HG03196 (cell line): Measurements from ENCODE around the gene ZNF718.
"Not testable (repeated sequence)": the region's sequence is repeated elsewhere in the genome, so short reads cannot be mapped to it uniquely, and the experiment has no call there.

ENCODE experiments used
- ATAC-seq: cut with Tn5 transposase; IDR thresholded peaks from one replicate; pipeline ENCODE4 v1.9.1; 2021; ENCODE audit not compliant: unreplicated experiment

The ZNF718 gene

DNA sequence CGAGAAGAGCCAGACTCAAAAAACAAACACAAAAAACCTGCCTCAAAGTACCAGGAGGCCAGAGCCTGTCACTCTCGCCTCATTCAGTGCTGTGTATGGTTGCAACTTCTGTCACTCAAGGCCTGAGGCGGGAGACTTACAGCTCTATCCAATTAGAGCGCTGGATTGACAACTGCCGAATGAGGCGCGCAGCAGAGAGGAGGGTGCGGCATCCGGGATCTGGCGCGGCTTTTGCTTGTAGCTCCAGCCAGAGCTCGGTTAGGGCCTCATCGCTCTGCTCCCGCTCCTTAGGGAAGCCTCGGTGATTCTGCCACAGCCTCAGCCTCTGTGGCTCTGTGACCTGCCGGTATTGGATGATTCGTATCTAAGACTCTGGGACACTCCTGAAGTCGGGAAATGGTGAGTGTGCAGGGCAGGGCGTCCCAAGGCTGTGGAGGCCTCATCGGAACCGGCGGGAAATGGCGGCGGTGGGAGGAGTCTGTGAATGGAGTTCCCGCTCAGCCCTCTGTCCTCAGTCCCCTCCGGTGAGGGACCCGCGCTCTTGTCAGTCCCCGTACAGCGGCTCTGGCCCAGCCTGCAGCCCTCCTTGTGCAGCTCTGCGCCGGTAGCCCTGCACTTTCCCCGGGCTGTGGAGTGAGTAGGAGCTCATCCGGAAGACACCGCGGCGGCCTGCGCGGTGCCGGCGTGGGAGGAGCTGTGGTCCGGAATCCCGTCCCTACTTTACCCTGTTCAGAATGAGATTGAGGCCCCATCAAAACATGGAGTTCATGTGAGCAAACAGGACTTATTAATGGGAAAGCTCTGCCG lies at the start of gene ZNF718:
TSS of gene ZNF718 (plus strand) at position 227 of the 807 bp plus-strand sequence. CDS start at position 397, 170 bp downstream.
- ATAC-seq = peak; percentile 99

DNA sequence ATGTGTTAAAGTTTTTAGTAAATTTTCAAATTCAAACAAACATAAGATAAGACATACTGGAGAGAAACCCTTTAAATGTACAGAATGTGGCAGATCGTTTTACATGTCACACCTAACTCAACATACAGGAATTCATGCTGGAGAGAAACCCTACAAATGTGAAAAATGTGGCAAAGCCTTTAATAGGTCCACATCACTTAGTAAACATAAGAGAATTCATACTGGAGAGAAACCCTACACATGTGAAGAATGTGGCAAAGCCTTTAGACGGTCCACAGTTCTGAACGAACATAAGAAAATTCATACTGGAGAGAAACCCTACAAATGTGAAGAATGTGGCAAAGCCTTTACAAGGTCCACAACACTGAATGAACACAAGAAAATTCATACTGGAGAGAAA lies 38.4 kb upstream of the ZNF718 start:
- ATAC-seq = no peak

DNA sequence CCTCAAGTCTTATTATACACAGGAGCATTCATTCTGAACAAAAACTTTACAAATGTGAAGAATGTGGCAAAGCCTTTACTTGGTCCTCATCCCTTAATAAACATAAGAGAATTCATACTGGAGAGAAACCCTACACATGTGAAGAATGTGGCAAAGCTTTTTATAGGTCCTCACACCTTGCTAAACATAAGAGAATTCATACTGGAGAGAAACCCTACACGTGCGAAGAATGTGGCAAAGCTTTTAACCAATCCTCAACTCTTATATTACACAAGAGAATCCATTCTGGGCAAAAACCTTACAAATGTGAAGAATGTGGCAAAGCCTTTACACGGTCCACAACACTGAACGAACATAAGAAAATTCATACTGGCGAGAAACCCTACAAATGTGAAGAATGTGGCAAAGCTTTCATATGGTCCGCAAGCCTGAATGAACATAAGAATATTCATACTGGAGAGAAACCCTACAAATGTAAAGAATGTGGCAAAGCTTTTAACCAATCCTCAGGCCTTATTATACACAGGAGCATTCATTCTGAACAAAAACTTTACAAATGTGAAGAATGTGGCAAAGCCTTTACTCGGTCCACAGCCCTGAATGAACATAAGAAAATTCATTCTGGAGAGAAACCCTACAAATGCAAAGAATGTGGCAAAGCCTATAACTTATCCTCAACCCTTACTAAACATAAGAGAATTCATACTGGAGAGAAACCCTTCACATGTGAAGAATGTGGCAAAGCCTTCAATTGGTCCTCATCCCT lies 37.6 kb upstream of the ZNF718 start:
- not testable (repeated sequence) for ATAC-seq

DNA sequence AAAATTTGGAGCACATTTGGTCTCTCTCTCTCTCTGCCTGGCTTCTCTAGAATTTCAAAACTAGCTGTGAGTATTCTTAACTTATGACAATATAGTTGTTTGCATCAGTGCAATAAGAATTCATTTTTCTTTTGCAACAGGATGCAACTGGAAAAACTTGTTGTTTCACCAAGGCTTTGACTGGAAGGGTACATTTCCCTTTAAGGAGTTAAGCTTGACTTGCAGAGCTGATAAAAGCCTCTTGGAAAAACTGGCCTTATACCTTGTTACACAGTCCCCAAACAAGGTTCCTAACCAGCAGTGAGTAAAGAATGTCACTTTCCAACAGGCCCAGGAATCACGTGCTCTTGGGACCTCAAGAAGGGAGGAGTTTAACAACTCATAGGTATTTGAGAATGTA lies 25.9 kb upstream of the ZNF718 start:
- ATAC-seq = no peak

DNA sequence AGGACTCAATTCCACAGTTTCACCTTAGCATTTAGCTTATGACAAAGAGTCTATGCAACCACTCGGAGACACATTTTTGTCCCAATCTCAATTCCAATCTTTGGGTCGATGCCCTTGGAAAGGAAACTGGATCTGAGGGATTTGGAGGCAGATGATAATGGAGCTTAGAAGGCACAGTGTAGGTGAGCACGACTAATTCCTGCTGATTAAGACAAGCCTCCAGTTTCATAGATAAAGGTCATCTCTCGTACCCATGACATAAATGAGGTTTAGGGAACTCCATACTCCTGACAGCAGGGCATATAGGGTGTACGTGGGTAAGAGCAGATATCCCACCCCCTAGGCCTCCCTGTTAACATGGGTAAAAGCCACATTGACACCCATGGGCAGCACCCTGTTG lies 24.4 kb upstream of the ZNF718 start:
- no peak for ATAC-seq

DNA sequence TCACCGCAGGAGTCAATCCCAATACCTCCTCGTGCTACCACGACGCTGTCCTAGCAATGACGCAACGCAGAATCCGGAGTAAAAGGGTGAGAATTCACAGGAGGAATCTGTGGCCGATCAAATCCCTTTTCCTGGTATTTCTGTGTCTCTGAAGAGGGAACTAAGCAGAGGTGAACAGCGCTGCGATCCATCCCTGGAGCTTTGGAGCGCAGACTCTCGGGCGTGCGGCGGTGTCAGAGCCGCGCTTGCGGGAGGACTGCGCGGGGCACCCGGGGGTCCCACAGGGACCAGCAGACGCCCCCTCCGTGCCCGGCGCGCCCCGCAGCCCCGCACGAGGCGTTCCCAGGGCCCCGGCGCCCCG lies 17.2 kb upstream of the ZNF718 start:
- ATAC-seq = no peak

DNA sequence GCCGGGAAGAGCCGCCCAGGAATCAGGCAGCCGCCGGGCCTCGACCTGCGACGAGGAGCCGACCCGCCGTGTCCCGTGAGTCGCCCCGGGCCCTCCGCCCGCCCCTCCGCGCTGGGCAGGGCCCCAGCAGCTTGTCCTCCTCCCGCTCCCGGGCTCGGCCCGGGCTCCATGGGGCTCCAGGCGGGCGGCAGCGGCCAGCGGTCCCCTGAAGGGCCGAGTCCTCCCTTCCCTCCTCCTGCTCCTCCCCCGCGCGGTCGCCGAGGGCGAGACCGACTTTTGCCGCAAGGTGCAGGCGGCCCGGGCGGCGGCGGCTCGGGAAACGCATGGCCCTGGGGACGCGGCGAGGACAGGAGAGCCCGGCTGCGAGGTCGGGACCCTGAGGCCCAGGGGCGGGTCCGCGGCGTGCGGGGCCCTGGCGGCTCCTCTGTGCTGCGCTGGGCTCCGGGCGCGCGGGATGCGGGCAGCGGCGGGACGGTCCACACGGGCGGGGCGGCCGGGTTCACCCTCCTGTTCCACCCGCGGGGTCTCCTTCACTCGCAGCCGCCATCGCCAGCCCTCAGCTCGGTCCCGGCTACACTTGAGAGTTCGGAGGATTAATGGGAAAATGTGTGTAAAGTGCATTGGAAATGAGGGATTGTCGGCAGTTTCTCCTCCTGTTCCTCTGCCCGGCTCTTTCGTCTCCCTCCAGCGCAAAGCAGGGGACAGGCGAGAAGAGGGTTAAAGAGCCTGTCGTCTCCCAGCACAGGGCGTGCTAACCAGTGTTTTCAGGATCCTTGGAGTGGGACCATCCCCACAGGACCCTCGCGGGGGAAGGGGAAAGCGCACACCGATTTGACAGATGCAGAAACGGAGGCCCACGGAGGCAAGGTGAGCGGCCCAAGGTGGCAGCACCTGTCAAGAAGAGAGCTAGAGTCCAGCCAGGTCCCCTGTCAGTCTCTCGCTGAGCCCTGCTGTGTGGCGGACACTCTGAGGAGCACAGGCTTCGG lies 16.6 kb upstream of the ZNF718 start:
- no peak for ATAC-seq

DNA sequence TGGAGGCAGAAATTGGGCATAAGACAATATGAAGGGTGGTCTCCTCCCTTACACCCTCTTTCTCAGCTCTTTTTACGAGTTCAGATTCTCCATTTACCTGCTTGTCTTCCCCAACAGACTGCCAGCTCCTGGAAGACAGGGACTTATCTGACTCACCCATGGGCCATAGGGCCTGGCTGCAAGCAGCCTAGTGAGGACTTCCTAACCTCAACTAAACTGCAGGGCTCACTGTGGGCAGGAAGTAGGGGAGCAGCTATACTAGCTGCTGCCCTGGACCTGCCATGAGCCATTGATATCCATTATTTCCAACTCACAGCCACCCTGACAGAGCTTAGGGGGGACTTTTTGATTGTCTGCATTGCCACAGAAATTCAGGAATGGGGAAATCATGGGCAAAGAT lies 11.5 kb upstream of the ZNF718 start:
- no peak for ATAC-seq

DNA sequence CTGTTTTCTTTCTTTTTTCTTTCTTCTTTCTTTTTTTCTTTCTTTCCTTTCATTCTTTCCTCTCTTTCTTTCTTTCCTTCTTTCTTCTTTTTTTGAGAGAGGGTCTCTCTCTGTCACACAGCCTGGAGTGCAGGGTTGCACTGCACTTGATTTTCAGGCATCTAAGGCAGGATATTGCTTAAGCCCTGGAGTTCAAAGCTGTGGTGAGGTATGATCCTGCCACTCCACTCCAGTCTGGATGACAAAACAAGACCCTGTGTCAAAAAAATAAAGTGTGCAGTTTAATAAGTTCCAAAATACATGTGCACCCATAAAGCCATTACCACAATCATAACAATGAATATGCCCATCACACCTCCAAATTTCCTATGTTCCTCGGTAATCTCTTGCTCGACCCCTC lies 10.6 kb upstream of the ZNF718 start:
- ATAC-seq = no peak

DNA sequence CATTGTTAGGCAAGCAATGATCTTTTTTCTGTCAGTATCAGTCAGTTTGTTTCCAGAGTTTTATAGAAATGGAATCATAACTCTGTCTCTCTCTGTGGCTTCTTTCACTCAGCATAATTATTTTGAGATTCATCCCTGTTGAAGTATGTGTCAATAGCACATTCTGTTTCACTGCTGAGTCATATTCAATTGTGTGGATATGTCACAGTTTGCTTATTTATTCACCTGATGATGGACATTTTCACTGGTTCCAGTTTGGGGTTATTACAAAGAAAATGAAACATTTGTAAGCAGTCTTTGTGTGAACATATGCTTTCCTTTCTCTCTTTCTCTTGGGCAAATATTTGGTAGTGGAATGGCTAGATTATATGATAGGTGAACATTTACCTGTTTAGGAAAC lies 10.2 kb upstream of the ZNF718 start:
- ATAC-seq = no peak

DNA sequence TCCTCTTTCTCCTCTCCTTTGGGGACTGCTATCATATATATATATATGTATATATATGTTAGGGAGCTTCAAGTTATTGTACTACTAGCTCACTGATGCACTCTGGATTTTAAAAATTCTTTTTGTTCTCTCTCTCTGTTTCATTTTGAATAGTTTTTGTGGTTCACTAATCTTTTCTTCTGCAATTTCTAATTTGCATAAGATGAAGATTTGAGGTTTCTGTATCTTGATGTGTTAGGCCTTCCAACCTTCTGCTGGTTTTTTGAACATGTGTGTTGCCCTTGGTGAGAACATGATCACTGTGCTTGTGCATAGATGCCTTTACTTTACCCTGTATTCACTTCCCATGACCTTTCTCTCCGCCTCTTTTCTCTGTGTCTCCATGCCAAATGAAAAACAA lies 7.8 kb upstream of the ZNF718 start:
- ATAC-seq = no peak

DNA sequence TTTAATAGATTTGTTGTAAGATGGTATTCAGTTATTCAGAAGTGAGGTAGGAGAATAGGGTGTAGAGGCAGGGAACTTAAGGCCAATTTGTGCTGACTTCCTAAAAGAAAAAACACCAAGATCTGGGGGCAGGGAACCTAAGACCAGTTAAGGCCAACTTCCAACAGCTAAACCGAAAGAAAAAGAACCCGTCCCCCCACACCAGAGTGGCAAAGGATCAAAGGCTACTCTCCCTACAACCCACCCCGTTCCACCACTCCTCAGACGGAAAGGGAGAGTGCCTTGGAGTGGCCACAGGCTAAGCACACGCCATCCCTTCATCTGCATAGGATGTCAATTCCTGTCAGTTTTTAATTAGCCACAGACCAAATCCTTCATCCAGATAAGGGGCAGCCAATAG lies 3.7 kb upstream of the ZNF718 start:
- ATAC-seq = no peak

DNA sequence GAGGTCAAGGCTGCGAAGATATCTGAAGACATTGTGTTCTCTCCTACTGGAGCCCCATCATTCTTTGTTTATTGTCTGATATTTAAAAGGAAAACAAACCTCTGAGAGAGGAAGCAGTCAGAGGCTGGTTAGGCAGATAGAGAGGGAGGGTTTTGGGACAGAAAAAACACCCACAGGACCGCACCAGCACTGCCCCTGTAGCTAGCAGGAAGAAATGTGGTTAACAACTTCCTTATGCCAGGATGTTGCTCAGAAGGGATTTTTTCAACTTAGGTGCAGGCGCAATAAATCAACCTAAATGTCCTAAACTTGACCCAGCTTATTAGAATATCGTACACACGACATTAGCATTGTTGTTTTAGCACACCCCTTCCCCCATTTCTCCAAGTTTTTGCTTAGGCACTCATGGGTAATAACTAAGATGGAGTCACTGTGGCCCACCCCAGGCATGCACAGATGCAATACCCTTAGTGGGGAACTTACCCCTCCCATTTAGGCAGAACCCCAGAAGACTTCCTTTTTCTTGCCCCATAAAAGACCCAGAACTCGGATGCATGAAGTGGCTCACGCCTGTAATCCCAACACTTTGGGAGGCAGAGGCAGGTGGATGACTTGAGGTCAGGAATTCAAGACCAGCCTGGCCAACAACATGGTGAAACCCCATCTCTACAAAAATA lies 2.8 kb upstream of the ZNF718 start:
- no peak for ATAC-seq

DNA sequence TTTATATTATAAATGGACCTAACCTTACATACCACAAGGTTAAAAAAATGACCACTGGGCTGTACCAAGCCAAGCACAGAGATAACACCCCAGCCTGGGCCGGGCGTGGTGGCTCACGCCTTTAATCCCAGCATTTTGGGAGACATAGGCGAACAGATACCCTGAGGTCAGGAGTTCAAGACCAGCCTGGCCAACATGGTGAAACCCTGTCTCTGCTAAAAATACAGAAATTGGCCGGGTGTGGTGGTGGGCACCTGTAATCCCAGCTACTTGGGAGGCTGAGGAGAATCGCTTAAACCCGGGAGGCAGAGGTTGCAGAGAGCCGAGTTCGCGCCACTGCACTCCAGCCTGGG lies 403 bp upstream of the ZNF718 start:
- ATAC-seq = not testable (repeated sequence)

DNA sequence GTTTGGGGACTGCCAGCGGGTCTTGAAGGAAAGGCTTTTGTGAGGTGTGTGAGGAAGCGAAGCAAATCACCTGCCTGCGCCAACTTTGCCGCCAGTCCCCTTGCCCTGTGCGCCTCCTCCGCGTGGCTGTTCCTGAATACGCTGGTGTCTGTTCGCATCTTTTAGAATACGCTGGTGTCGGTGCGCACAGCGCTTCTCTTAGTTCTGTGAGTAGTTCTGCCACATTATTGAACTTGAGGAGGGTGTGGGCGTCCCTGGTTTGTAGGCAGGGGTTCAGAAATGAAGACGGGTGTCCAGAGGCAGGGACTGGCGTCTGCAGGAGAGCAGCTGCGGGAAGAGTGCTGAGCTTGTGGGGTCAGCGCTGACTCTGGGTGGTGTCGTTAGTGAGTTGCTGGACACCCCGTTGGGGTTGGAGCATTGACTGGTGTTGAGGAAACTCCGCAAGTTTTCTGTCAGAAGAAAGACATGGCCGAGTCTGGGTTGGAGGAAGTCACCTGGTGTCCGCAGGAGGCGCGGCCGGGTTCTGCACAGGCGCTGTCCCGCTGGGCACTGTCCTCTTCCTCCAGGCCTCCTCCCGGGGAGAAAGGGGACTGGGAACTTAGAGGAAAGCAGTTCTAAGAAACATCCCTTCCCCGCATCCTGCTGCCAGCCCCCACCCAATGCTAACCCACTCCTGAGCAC lies 930 bp downstream of the ZNF718 start:
- peak; percentile 14 for ATAC-seq

DNA sequence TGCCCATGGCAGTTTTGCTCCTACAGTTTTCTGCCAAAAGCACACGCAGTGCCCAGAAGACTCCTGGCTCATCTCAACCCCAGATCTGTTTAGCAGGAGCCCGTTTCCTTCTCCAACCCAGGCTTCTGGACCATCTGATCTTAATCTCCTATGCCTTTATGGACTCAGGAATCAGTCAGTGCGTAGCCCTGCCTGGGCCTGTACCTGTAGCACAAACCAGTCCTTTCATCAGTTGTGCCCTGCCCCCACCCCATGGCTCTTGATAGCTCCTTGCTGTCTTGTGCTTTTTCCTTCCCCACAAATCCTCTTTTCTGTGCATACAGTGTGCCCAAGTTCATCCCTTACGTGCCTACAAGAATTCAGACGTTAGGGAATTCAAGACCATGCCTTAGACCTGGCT lies 1.5 kb downstream of the ZNF718 start:
- ATAC-seq = no peak

DNA sequence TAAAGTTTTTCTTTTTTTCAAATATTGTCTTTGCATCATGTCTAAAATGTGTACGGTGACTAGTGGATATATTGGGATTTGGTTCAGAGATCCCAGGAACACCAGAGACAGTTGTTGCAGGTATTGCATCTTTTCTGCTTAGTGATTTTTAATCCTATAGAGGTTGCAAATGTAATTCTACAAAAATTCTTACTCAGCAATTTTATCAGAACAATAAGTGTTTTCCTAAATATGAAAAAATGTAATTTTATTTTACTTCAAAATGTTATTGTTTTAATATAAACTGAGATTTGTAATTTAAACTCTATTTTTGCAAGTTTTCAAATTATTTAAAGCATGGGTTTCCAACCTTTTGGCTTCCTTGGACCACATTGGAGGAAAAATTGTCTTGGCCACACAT lies 8.2 kb downstream of the ZNF718 start:
- no peak for ATAC-seq

DNA sequence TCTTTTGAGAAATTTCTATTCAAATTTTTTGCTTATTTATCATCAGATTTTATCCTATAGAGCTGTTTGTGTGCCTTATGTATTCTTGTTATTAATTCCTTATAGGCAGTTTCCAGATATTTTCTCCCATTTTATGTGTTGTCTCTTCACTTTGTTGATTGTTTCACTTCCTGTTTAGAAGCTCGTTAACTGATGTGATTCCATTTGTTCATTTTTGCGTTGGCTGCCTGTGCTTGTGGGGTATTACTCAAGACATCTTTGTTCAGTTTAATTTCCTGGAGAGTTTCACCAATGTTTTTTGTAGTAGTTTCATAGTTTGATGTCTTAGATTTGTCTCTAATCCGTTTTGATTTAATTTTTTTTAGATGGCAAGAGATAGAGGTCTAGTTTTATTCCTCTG lies 14.6 kb downstream of the ZNF718 start:
- ATAC-seq = no peak

DNA sequence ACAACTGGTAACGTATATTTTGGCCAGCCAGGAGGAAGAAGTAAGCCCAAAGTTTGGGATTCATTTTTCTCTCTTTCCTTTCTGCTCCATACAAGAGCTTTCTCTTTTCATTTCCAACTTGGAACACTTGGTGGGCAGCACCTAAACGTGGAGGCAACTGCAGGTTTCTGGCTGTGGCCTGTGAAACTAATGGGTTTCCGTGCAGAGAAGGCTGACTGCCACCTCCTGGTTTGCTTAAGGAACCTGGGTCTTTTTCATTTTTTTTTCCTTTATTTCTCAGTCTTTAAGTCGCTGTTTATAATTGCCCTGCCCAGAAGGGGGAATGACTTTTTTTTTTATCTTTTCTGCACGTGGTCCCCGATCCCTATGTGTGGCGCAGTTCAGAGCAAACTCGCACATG lies 15.4 kb downstream of the ZNF718 start:
- no peak for ATAC-seq

DNA sequence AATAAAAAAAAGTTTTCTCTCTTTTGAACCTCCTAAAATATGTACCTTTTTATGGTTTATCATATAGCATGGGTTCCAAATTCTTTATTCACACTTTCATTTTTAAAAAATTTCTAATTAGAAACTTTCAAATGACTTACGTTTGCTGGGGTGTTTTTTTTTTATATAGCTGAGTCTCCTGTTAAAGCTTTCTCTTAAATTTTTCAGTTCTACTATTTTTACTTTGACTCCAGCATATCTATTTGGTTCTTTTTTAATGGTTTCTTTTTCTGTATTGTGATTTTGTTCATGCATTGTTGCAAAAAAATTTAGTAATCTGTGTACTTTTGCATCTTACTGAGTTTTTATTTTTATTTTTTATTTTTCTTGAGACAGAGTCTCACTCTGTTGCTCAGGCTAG lies 22.3 kb downstream of the ZNF718 start:
- no peak for ATAC-seq
